ENCODE measurements around the gene LDAH. TPM values are rescaled to one million over a fixed set of nuclear protein-coding genes. Genes with fewer than 3 reads are reported as not detected.
A peak's percentile ranks its signal among the peaks of the same experiment; 100 is the strongest.

The LDAH gene
- total and polyA plus RNA-seq, 7 donors = 6.0 to 18.3 (median 12.2) TPM

DNA sequence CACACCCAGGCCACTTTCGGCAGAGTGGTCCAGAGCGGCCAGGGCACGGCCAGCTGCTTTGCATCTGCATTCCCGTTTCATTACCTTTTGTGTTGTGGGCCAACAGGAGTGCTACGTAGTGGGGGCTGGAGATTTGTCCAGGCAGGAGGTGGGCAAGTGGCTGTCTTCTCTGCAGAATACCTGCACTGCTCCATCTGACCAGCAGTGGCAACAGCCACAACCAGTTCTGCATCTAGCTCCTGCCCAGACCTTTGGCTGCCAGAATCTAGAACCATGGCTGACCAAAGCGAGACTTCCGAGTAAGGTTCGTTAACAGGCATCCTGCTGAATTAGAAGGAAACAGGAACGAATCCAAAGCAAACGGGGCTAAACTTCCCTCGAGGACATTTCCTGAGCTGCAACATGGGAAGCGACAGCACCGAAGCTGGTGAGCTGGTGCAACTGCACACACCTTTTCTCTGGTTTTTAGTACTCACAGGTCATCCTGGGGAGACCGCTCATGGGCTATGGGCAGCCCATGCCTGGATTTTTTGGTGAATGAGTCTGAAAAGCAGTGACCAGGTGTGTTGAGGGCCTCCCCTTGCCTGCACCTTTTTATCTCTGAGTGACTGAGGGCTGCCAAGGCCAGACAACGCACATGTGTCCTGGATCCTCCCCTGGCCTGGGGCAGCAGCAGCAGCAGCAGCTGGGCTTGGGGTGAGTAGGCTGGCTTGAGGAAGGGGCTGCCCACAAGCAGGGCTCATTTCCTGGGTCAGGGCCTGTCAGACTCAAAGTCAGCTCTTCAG lies 145.4 kb downstream of the LDAH start:
- Histone ChIP-seq H3K4me3 (no peak overlapping the region), H3K27ac (no peak overlapping the region), H3K4me1 (peaks cover 0 to 21% (median 11%) of the 10 kb centered on the region in 4 donors), H3K9me3 (no peaks in the 10 kb centered on the region), H3K27me3 (peaks cover 3 to 19% (median 6%) of the 10 kb centered on the region in 3 donors), H3K36me3 (no peaks in the 10 kb centered on the region)
- 84 to 86% methylated on average over 15 of the region's 15 CpGs for WGBS, 2 donors
- DNase-seq = no peak
- intact Hi-C loops (cut with DNase I) = no loop called here
- TF ChIP-seq POLR2AphosphoS5 (IDR thresholded peaks at IDR 0.05) (no peak), EP300 (IDR thresholded peaks at IDR 0.05) (no peak), POLR2A (IDR thresholded peaks at IDR 0.05) (no peak)
- TF ChIP-seq, protein P1, sequence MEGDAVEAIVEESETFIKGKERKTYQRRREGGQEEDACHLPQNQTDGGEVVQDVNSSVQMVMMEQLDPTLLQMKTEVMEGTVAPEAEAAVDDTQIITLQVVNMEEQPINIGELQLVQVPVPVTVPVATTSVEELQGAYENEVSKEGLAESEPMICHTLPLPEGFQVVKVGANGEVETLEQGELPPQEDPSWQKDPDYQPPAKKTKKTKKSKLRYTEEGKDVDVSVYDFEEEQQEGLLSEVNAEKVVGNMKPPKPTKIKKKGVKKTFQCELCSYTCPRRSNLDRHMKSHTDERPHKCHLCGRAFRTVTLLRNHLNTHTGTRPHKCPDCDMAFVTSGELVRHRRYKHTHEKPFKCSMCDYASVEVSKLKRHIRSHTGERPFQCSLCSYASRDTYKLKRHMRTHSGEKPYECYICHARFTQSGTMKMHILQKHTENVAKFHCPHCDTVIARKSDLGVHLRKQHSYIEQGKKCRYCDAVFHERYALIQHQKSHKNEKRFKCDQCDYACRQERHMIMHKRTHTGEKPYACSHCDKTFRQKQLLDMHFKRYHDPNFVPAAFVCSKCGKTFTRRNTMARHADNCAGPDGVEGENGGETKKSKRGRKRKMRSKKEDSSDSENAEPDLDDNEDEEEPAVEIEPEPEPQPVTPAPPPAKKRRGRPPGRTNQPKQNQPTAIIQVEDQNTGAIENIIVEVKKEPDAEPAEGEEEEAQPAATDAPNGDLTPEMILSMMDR (IDR thresholded peaks at IDR 0.05) = no peak

DNA sequence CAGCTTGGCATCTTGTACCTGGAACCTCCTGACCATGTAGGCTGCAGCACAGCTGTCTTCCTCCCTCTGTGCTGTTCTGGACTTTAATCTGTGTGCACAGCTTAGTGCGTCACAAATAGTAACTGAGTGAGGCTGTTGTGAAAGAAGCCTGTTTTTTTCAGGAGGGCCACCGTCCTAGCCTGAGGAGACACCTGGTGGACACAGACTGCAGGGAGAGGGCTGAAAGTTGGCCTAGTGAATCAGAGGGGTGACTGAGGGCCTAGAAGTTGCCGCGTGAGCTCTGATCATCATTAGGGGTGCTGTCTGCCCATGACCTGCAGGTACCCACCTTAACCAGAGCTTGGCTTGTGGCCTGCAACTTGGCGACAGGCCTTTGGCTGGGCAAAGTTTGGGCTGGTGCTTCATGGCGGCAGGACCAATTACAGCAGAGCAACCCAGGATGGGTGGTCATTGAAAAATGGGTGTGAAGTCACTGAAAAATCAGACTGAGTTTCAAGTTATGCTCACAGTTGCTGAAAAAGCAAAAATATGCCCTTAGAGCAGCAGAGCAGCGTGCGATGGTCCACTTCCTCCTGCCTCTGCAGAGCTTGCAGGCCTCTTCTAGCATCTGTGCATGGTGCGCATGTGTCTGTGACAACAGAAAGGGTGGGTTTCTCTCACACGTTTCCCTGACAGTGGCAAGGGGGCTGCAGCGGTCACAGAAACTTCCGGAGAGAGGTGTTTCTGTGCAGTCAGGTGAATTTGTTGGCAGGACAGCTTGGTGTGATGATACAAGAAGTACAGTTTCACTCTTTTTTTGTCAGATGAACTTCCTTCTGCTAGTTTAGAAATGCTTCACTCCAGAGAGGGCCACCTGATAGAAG lies 146.3 kb downstream of the LDAH start:
- Histone ChIP-seq H3K4me3 (no peak overlapping the region), H3K9me3 (no peaks in the 10 kb centered on the region), H3K27ac (no peak overlapping the region), H3K4me1 (peaks cover 0 to 22% (median 11%) of the 10 kb centered on the region in 4 donors), H3K36me3 (no peaks in the 10 kb centered on the region), H3K27me3 (peaks cover 12 to 28% (median 12%) of the 10 kb centered on the region in 3 donors)
- 57 to 74% methylated on average over 12 of the region's 12 CpGs for whole genome bisulfite sequencing, 2 donors
- intact Hi-C loops (cut with DNase I) = no loop called here
- TF ChIP-seq EP300 (IDR thresholded peaks at IDR 0.05) = no peak
- no peak for TF ChIP-seq POLR2A (IDR thresholded peaks at IDR 0.05)
- TF ChIP-seq, protein P1 (IDR thresholded peaks at IDR 0.05) = no peak
- TF ChIP-seq POLR2AphosphoS5 (IDR thresholded peaks at IDR 0.05) = no peak
- DNase-seq = no peak

DNA sequence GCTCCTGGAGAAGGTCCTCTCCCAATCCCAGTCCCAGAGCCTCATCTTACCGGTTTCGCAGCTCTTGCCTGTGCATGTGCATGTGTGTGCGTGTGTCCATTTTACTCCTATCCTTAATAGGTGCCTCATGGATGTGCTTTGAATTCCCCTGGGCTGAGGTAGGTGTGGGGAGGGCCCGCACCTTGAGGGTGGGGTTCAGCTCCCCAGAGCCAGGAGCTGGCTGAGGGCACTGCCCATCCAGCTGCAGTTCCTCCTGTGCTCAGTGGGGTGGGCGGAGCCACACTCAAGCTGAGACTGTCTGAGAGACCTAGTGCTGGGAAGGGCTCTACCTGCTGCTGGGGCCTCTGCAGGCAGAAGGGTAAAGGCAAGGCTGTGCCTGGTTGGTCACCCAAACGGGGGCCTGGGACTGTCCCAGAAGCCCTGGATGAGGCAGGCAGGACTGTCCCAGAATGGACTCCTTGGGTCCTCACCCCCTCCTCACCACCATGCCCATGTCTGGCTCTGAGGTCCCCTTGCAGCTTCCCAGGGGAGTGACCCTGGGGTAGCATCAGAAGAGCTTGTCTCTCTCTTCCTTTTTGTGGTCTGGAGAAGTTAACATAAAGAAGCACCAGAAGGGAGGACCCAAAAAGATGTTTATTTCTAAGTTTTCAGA lies 147.1 kb downstream of the LDAH start:
- peaks cover 19 to 35% (median 19%) of the 10 kb centered on the region in 3 donors for H3K27me3 ChIP-seq
- WGBS, 2 donors = 25 to 57% methylated on average over 6 of the region's 6 CpGs
- peak overlapping the region in 2 of 4 donors; percentile 34 to 47 for H3K27ac ChIP-seq
- TF ChIP-seq EP300 (IDR thresholded peaks at IDR 0.05) = no peak
- no peak for TF ChIP-seq POLR2AphosphoS5 (IDR thresholded peaks at IDR 0.05)
- TF ChIP-seq, protein P1 (IDR thresholded peaks at IDR 0.05) = no peak
- TF ChIP-seq POLR2A (IDR thresholded peaks at IDR 0.05) = no peak
- intact Hi-C loops (cut with DNase I) = no loop called here
- H3K4me3 ChIP-seq = no peak overlapping the region
- H3K36me3 ChIP-seq = no peaks in the 10 kb centered on the region
- DNase-seq = no peak
- H3K9me3 ChIP-seq = no peaks in the 10 kb centered on the region
- H3K4me1 ChIP-seq = peaks cover 0 to 29% (median 15%) of the 10 kb centered on the region in 4 donors

DNA sequence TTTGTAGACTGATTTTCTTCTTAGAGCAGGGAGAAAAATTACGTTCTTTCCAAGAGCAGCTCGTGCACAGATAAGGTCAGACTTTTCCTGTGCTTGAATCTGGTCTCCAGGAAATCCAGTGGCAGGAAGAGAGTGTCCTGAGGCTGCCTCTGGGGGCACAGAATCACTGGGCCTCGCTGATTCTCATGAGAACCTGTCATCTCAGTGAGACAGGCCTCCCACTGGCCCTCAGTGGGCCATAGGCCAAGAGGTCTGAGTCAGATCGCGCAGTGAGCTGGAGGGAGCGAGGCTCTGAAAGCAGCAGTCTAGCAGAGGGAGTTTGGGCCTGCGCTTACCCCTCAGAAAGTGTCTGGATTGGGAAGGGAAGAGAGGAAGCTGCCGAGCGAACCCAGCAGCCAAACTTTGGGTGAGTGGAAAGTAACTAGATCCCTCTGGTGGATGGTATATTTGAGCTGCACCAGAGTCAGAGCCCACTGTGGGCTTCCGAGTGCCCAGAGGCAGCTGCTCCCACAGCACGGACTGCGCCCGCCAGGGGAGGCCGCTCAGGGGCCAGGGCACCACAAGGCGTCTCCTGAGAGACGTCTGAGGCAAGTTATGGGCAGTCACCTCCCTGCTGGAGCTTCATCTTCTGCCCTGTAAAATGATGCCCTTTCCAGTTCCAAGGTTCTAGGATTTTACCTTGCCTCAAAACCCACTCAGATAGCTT lies 147.8 kb downstream of the LDAH start:
- 53 to 66% methylated on average over 16 of the region's 16 CpGs for WGBS, 2 donors
- intact Hi-C loops (cut with DNase I) = no loop called here
- H3K4me3 ChIP-seq = no peak overlapping the region
- TF ChIP-seq EP300 (IDR thresholded peaks at IDR 0.05) (no peak), POLR2AphosphoS5 (IDR thresholded peaks at IDR 0.05) (no peak), POLR2A (IDR thresholded peaks at IDR 0.05) (no peak)
- TF ChIP-seq, protein P1 (IDR thresholded peaks at IDR 0.05) = no peak
- peak overlapping the region in 3 of 4 donors; percentile 34 to 47 (median 35) for H3K27ac ChIP-seq
- no peaks in the 10 kb centered on the region for H3K9me3 ChIP-seq
- peaks cover 0 to 36% (median 19%) of the 10 kb centered on the region in 4 donors for H3K4me1 ChIP-seq
- H3K36me3 ChIP-seq = no peaks in the 10 kb centered on the region
- no peak for DNase-seq
- peaks cover 26 to 42% (median 26%) of the 10 kb centered on the region in 3 donors for H3K27me3 ChIP-seq

Measured in sigmoid colon (tissue), 7 donors.